Uterus (tissue), 4 donors: ENCODE measurements around the gene TUBG2. TPM values are rescaled to one million over a fixed set of nuclear protein-coding genes. Genes with fewer than 3 reads are reported as not detected.

Source experiments
- DNase-seq, 2 donors: peaks; one replicate each; pipeline ENCODE4 v3.0.0-alpha.2; 2019 to 2020
- H3K27ac ChIP-seq, 2 donors: fragments of 200-600 bp; sonication (generic); 1 replicate in 1 of 2; 2 replicates in 1 of 2; pipeline ENCODE4 v1.5.1; 2016 to 2018
- H3K27me3 ChIP-seq, 2 donors: fragments of 200-600 bp; sonication (generic); one replicate each; pipeline ENCODE4 v1.5.1; 2018 to 2019; ENCODE audit warnings: control low read depth in 1 of 2
- H3K36me3 ChIP-seq, 2 donors: fragments of 200-600 bp; sonication (generic); one replicate each; pipeline ENCODE4 v1.5.1; 2019; ENCODE audit warnings: control low read depth in 1 of 2
- H3K4me1 ChIP-seq, 2 donors: fragments of 200-600 bp; sonication (generic); one replicate each; pipeline ENCODE4 v1.5.1; 2018 to 2019; ENCODE audit warnings: control low read depth in 1 of 2
- H3K4me3 ChIP-seq, 2 donors: fragments of 200-600 bp; sonication (generic); 1 replicate in 1 of 2; 2 replicates in 1 of 2; pipeline ENCODE4 v1.5.1; 2018 to 2019; ENCODE audit warnings: mild to moderate bottlenecking in 1 of 2
- H3K9me3 ChIP-seq, 2 donors: fragments of 200-600 bp; sonication (generic); one replicate each; pipeline ENCODE4 v1.5.1; 2019; ENCODE audit warnings: control low read depth in 1 of 2
- CTCF ChIP-seq, 4 experiments: fragments of 200-600 bp in 2 of 4; fragments of 450-650 bp in 2 of 4; sonication (generic) in 2 of 4; IDR thresholded peaks; one replicate each; pipeline ENCODE4 v1.5.1; 2016 to 2019; ENCODE audit warnings: antibody characterized with exemption in 4 of 4, mild to moderate bottlenecking in 2 of 4, moderate library complexity in 1 of 4
- POLR2A ChIP-seq, 2 donors: fragments of 450-650 bp; IDR thresholded peaks; one replicate each; pipeline ENCODE4 v1.6.1; 2016; ENCODE audit warnings: antibody characterized with exemption in 2 of 2, mild to moderate bottlenecking in 1 of 2, moderate library complexity in 1 of 2
- intact Hi-C: fragments of 100-400 bp; cut with DNase I; formaldehyde crosslinking; loops from one replicate; pipeline ENCODE4 v1.15.1; 2023; ENCODE audit warnings: low total_unique reads
- total RNA-seq, 4 donors: library from RNA; depleted of rRNA in 3 of 4; stranded (reverse); fragments of >200 nt in 3 of 4; gene quantifications; one replicate each; pipeline versions ENCODE4 v1.1.0 to v1.2.4, GENCODE V29; 2014 to 2023
- donor health status: DM: yes; HTN: yes; CAD: no.

Gene TUBG2
- total RNA-seq, 4 donors from 2014 or later: 9.7 to 60.7 (median 27.6) TPM

GRCh38 chr17:42697108-42697811 is 38.2 kb downstream of the TUBG2 start:
- Histone ChIP-seq H3K9me3 (no peaks in the 10 kb centered on the region), H3K4me1 (peaks cover 0 to 9% of the 10 kb centered on the region in 2 donors), H3K27me3 (no peaks in the 10 kb centered on the region), H3K27ac (no peak overlapping the region), H3K36me3 (no peaks in the 10 kb centered on the region), H3K4me3 (no peak overlapping the region)
- intact Hi-C loops: no loop called here
- TF ChIP-seq POLR2A (IDR thresholded peaks at IDR 0.05): no peak
- TF ChIP-seq CTCF (IDR thresholded peaks at IDR 0.05): no peak
- no peak for DNase-seq

GRCh38 chr17:42698736-42699414 is 39.8 kb downstream of the TUBG2 start:
- H3K36me3 ChIP-seq: no peaks in the 10 kb centered on the region
- TF ChIP-seq CTCF (IDR thresholded peaks at IDR 0.05) (no peak), POLR2A (IDR thresholded peaks at IDR 0.05) (no peak)
- peak; percentile 86 to 94 for DNase-seq

GRCh38 chr17:42699415-42699740 is 40.3 kb downstream of the TUBG2 start:
- peak overlapping the region; percentile 65 to 74 for H3K27ac ChIP-seq
- no peak for DNase-seq
- H3K4me1 ChIP-seq: peaks cover 0 to 9% of the 10 kb centered on the region in 2 donors
- H3K9me3 ChIP-seq: no peaks in the 10 kb centered on the region
- H3K36me3 ChIP-seq: no peaks in the 10 kb centered on the region
- TF ChIP-seq POLR2A (IDR thresholded peaks at IDR 0.05) (no peak), CTCF (IDR thresholded peaks at IDR 0.05) (no peak)
- no peaks in the 10 kb centered on the region for H3K27me3 ChIP-seq
- intact Hi-C loops: no loop called here
- H3K4me3 ChIP-seq: no peak overlapping the region

More at GRCh38 chr17:42698736-42699414, 39.8 kb downstream of the TUBG2 start:
- intact Hi-C loops: no loop called here
- no peaks in the 10 kb centered on the region for H3K27me3 ChIP-seq
- no peaks in the 10 kb centered on the region for H3K9me3 ChIP-seq
- H3K27ac ChIP-seq: peak overlapping the region; percentile 65 to 74
- peaks cover 0 to 9% of the 10 kb centered on the region in 2 donors for H3K4me1 ChIP-seq
- H3K4me3 ChIP-seq: no peak overlapping the region

GRCh38 chr17:42700586-42701289 is 41.7 kb downstream of the TUBG2 start:
- Histone ChIP-seq H3K4me1 (peaks cover 0 to 9% of the 10 kb centered on the region in 2 donors), H3K9me3 (no peaks in the 10 kb centered on the region), H3K27me3 (no peaks in the 10 kb centered on the region), H3K4me3 (no peak overlapping the region), H3K36me3 (no peaks in the 10 kb centered on the region), H3K27ac (peak overlapping the region; percentile 65 to 74)
- TF ChIP-seq CTCF (IDR thresholded peaks at IDR 0.05): no peak
- intact Hi-C loops: no loop called here
- DNase-seq: no peak

- Histone ChIP-seq H3K9me3 (no peaks in the 10 kb centered on the region), H3K4me1 (peaks cover 0 to 9% of the 10 kb centered on the region in 2 donors), H3K27ac (no peak overlapping the region), H3K4me3 (no peak overlapping the region), H3K27me3 (no peaks in the 10 kb centered on the region), H3K36me3 (no peaks in the 10 kb centered on the region)
- DNase-seq: no peak
- intact Hi-C loops: no loop called here
- TF ChIP-seq CTCF (IDR thresholded peaks at IDR 0.05) (no peak), POLR2A (IDR thresholded peaks at IDR 0.05) (no peak)
Observed at GRCh38 chr17:42702446-42702845, 43.4 kb downstream of the TUBG2 start.
